GM18951 (cell line): ENCODE measurements around the gene DOP1B.

Experiments used
- POLR2A ChIP-seq: IDR thresholded peaks from 4 replicates; pipeline ENCODE4 v1.6.1; 2011; ENCODE audit warnings: mild to moderate bottlenecking; ENCODE audit not compliant: insufficient read length, insufficient read depth; ENCODE audit errors: extremely low read depth
- in situ Hi-C: fragments of 300-500 bp; cut with MboI; formaldehyde crosslinking; loops from one replicate; pipeline ENCODE4 v1.12.0; 2022; ENCODE audit warnings: low sequenced_read_pairs, mixed read lengths, inconsistent platforms; ENCODE audit not compliant: unreplicated experiment

The DOP1B gene

GRCh38 chr21:36171336-36171735 lies 14.7 kb downstream of the DOP1B start:
- in situ Hi-C loops = no loop called here

GRCh38 chr21:36171741-36172331 lies 15.2 kb downstream of the DOP1B start:
- TF ChIP-seq POLR2A = no peak
- in situ Hi-C loops = no loop called here

More at GRCh38 chr21:36171336-36171735, 14.7 kb downstream of the DOP1B start:
- no peak for TF ChIP-seq POLR2A

GRCh38 chr21:36174780-36175179 lies 18.2 kb downstream of the DOP1B start:
- no peak for TF ChIP-seq POLR2A
- in situ Hi-C loops = no loop called here

GRCh38 chr21:36175771-36176565 lies 19.3 kb downstream of the DOP1B start:
- no peak for TF ChIP-seq POLR2A
- in situ Hi-C loops = no loop called here

DNA sequence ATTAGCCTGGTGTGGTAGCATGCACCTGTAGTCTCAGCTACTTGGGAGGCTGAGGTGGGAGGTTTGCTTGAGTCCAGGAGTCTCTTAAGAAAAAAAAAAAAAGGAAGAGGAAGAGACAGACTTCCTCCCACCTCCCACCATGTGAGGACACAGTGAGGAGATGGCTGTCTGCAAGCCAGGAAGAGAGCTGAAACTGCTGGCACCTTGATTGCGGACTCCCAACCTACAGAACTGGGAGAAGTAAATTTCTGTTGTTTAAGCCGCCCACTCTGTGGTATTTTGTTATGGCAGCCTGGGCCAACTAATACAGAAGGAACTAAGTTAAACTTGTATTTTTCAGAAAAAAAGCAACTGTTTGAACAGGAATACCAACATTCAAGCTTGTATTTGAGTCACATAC lies 21.7 kb downstream of the DOP1B start:
- in situ Hi-C loops = no loop called here
- TF ChIP-seq POLR2A = no peak

GRCh38 chr21:36179145-36179544 lies 22.5 kb downstream of the DOP1B start:
- no peak for TF ChIP-seq POLR2A
- in situ Hi-C loops = no loop called here

GRCh38 chr21:36180963-36181362 lies 24.3 kb downstream of the DOP1B start:
- no peak for TF ChIP-seq POLR2A
- in situ Hi-C loops = no loop called here

GRCh38 chr21:36183144-36183795 lies 26.6 kb downstream of the DOP1B start:
- TF ChIP-seq POLR2A = no peak
- in situ Hi-C loops = no loop called here

- in situ Hi-C loops = no loop called here
- no peak for TF ChIP-seq POLR2A
These were observed 27.9 kb downstream of the DOP1B start for GRCh38 chr21:36184545-36184944.

GRCh38 chr21:36185523-36185922 lies 28.9 kb downstream of the DOP1B start:
- TF ChIP-seq POLR2A = no peak

DNA sequence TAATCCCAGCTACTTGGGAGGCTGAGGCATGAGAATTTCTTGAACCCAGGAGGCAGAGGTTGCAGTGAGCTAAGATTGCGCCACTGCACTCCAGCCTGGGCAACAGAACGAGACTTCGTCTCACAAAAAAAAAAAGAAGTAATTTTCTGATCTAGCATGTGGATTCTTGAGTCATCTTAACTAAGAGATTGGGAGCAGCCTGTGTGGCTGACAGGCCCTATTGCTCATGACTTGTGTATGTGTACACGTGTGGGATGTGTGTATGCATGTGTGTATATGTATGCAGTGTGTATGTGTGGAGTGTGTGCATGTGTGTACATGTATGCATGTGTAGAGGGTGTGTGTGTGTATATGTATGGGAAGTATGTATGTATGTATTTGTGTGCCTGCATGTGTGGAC lies 29.5 kb downstream of the DOP1B start:
- TF ChIP-seq POLR2A = no peak
- in situ Hi-C loops = no loop called here

More at GRCh38 chr21:36185523-36185922, 28.9 kb downstream of the DOP1B start:
- in situ Hi-C loops = no loop called here

DNA sequence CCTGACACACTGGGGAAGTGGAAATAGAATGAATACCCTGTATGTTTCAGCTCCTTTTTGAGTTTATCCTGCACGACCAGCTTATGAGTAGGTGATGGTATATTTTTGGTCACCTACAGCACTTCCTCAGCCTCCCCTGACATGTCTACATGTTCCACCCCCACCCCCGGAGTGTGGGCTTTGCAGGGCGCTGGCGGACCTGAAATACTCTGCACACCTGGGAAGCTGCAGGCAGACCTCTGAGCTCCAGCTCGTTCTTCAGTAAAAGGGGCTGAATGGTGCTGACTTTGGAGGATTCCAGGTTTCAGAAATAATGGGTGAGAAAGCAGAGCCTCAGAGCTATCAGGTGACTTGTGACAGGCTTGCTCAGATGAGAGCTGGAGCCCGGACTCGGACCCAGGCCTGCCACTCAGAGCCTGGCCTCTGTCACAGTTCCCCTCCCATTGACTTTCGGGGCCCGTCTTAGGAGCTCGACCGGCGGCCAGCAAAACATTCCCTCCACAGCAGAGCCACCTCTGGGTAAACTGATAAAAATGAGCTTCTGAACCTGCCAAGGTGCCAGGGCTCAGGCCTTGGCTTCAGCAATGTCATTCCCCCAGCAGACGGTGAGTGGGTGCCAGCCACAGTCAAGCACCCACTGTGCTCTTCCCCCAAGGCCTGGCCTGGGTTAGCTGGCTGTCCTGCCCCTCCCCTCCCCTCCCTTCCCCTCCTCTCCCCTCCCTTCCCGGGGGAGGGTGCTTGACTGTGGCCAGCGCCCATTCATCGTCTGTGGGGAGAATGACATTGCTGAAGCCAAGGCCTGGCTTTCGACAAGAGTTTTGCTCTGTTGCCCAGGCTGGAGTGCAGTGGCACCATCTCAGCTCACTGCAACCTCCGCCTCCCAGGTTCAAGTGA lies 30.1 kb downstream of the DOP1B start:
- TF ChIP-seq POLR2A = no peak
- in situ Hi-C loops = no loop called here
